ENCODE results near the gene FOXB2.

GRCh38 chr9:77016526-77017504 lies 2.6 kb upstream of the FOXB2 start:
- TF ChIP-seq CTCF (IDR thresholded peaks at IDR 0.05) (no peak), ZFX (IDR thresholded peaks at IDR 0.05; ENCODE audit: borderline replicate concordance) (no peak)
